Mesenchymal stem cell (in vitro differentiated cells and primary cell): ENCODE data around the gene SNTG2.

ENCODE experiments used
- DNase-seq: peaks from one replicate; pipeline ENCODE4 v3.0.0-alpha.2; 2013
- H2AFZ ChIP-seq: one replicate; pipeline ENCODE4 v1.6.1; 2013; ENCODE audit warnings: low read depth, mild to moderate bottlenecking, control low read depth, inconsistent platforms, low read length, moderate library complexity
- H2AK5ac ChIP-seq: 2 replicates; pipeline ENCODE4 v1.6.1; 2013; ENCODE audit warnings: low read length, moderate library complexity, mild to moderate bottlenecking, inconsistent platforms; ENCODE audit not compliant: severe bottlenecking
- H2BK120ac ChIP-seq: one replicate; pipeline ENCODE4 v1.6.1; 2013; ENCODE audit warnings: low read depth, mild to moderate bottlenecking, inconsistent platforms, low read length, moderate library complexity
- H2BK12ac ChIP-seq, 2 experiments: one replicate each; pipeline ENCODE4 v1.6.1; 2013; ENCODE audit warnings: inconsistent platforms in 2 of 2, low read length in 2 of 2, mild to moderate bottlenecking in 2 of 2, moderate library complexity in 2 of 2, control low read depth in 1 of 2
- H2BK15ac ChIP-seq: one replicate; pipeline ENCODE4 v1.6.1; 2013; ENCODE audit warnings: mild to moderate bottlenecking, low read depth, inconsistent platforms; ENCODE audit not compliant: poor library complexity, severe bottlenecking
- H2BK5ac ChIP-seq: 2 replicates; pipeline ENCODE4 v1.6.1; 2013; ENCODE audit warnings: low read depth, mild to moderate bottlenecking, low read length, control low read depth, inconsistent platforms; ENCODE audit not compliant: poor library complexity, severe bottlenecking
- H3K14ac ChIP-seq, 2 experiments: one replicate each; pipeline ENCODE4 v1.6.1; 2013; ENCODE audit warnings: inconsistent platforms in 2 of 2, low read length in 2 of 2, control low read depth in 1 of 2, mild to moderate bottlenecking in 1 of 2, moderate library complexity in 1 of 2
- H3K18ac ChIP-seq, 2 experiments: one replicate each; pipeline ENCODE4 v1.6.1; 2013; ENCODE audit warnings: inconsistent platforms in 2 of 2, low read length in 2 of 2, control low read depth in 1 of 2, low read depth in 1 of 2, mild to moderate bottlenecking in 1 of 2
- H3K23ac ChIP-seq, 2 experiments: one replicate each; pipeline ENCODE4 v1.6.1; 2013; ENCODE audit warnings: inconsistent platforms in 2 of 2, low read length in 2 of 2, mild to moderate bottlenecking in 2 of 2, moderate library complexity in 2 of 2, control low read depth in 1 of 2
- H3K27ac ChIP-seq: 2 replicates; pipeline ENCODE4 v1.5.1; 2013; ENCODE audit warnings: mild to moderate bottlenecking, moderate library complexity, low read length, control low read depth, inconsistent platforms; ENCODE audit not compliant: poor library complexity, severe bottlenecking
- H3K27me3 ChIP-seq, 2 experiments: 2 replicates each; pipeline versions ENCODE4 v1.6.1 to v1.7.0; 2013; ENCODE audit warnings: low read length in 2 of 2, mild to moderate bottlenecking in 2 of 2, moderate library complexity in 2 of 2, control low read depth in 1 of 2, inconsistent platforms in 1 of 2; ENCODE audit not compliant: control insufficient read depth in 1 of 2, insufficient read depth in 1 of 2
- H3K36me3 ChIP-seq, 2 experiments: 2 replicates each; pipeline versions ENCODE4 v1.6.1 to v1.7.0; 2013; ENCODE audit warnings: low read length in 2 of 2, control low read depth in 1 of 2, inconsistent platforms in 1 of 2, low read depth in 1 of 2, mild to moderate bottlenecking in 1 of 2; ENCODE audit not compliant: insufficient read depth in 2 of 2, control insufficient read depth in 1 of 2
- H3K4ac ChIP-seq, 2 experiments: one replicate each; pipeline ENCODE4 v1.6.1; 2013; ENCODE audit warnings: inconsistent platforms in 2 of 2, low read length in 2 of 2, mild to moderate bottlenecking in 2 of 2, moderate library complexity in 2 of 2, control low read depth in 1 of 2, low read depth in 1 of 2
- H3K4me1 ChIP-seq: 2 replicates; pipeline ENCODE4 v1.6.1; 2013; ENCODE audit warnings: low read depth, low read length, control low read depth; ENCODE audit not compliant: control insufficient read depth, insufficient read depth
- H3K4me2 ChIP-seq: 2 replicates; pipeline ENCODE4 v1.6.1; 2013; ENCODE audit warnings: low read length, mild to moderate bottlenecking, inconsistent platforms; ENCODE audit not compliant: poor library complexity, severe bottlenecking
- H3K4me3 ChIP-seq, 2 experiments: 2 replicates each; pipeline versions ENCODE4 v1.5.1 to v1.7.0; 2013; ENCODE audit warnings: low read length in 2 of 2, mild to moderate bottlenecking in 2 of 2, control low read depth in 1 of 2, low read depth in 1 of 2; ENCODE audit not compliant: insufficient read depth in 1 of 2
- H3K79me1 ChIP-seq: replicated peaks from 2 replicates; pipeline ENCODE4 v1.6.1; 2013; ENCODE audit warnings: mild to moderate bottlenecking, control low read depth, low read length, inconsistent platforms; ENCODE audit not compliant: poor library complexity, severe bottlenecking
- H3K9ac ChIP-seq: 2 replicates; pipeline ENCODE4 v1.7.0; 2013; ENCODE audit warnings: mild to moderate bottlenecking, low read length, moderate library complexity
- H3K9me3 ChIP-seq: 2 replicates; pipeline ENCODE4 v1.7.0; 2013; ENCODE audit warnings: mild to moderate bottlenecking, low read length; ENCODE audit not compliant: control insufficient read depth
- H4K8ac ChIP-seq: one replicate; pipeline ENCODE4 v1.6.1; 2013; ENCODE audit warnings: inconsistent platforms, mild to moderate bottlenecking, low read length, moderate library complexity
- H4K91ac ChIP-seq: one replicate; pipeline ENCODE4 v1.6.1; 2013; ENCODE audit warnings: mild to moderate bottlenecking, low read length, inconsistent platforms
- WGBS: methylation state at CpG from one replicate; pipeline ENCODE4 v1.1.7; 2013; ENCODE audit warnings: mixed read lengths; 5-methylcytosine and 5-hydroxymethylcytosine counted together

The SNTG2 gene

DNA sequence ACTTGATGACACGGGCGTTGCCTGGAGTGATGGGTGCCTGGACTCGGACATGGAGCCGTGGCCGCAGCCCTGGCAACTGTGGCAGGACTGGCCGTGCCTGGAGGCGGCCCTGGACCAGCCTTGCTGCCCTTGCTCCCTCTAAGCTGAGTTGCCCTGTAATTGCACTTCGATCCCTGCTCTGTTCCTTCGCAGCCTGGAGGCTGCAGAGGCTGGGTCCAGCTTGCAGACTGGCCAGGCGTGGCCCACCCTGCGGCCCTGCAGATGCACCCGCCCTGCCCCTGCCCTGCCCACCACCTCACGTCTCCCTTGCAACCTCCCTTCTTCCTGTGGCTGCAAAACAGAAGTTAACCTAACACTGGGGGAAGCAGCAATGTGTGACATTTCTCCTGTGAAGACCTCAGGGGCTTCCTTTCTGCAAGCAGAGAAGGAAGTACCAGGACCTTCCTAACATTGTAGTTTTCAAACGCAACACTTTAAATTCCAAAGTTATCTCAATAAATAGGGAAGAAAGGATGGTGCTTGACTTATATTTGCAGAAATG is 288.0 kb downstream of the SNTG2 start:
- Histone ChIP-seq H2BK12ac (no peak overlapping the region), H3K36me3 (no peaks in the 10 kb centered on the region), H3K27ac (no peak overlapping the region), H2AFZ (no peak overlapping the region), H4K8ac (no peak overlapping the region), H3K4me2 (no peak overlapping the region), H4K91ac (no peak overlapping the region), H3K18ac (no peak overlapping the region), H3K4ac (no peak overlapping the region), H3K4me1 (peaks cover 29% of the 10 kb centered on the region), H3K9ac (no peak overlapping the region), H3K9me3 (no peaks in the 10 kb centered on the region), H3K14ac (no peak overlapping the region), H3K79me1 (no peaks in the 10 kb centered on the region), H2BK120ac (no peak overlapping the region), H2AK5ac (no peak overlapping the region), H3K4me3 (no peak overlapping the region), H2BK15ac (no peak overlapping the region), H3K27me3 (peaks cover 0 to 15% of the 10 kb centered on the region in 2 experiments), H2BK5ac (no peak overlapping the region), H3K23ac (no peak overlapping the region)
- 70% methylated on average over 13 of the region's 14 CpGs for WGBS
- DNase-seq: no peak

DNA sequence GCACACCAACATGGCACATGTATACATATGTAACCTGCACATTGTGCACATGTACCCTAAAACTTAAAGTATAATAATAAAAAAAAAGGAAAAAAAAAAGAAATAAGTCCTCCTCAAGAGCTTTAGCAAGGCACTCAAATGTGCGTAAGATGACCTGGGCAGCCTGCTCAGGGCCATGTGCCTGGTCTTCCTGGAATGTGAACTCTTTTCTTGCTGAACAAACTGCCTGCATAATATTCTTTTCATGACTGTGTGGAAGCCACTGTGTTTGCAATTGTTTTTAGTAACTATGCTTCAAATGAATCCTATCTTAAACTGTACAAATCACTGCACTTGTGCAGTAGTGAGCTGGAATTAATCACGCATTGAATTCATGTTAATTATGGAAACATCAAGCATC is 294.5 kb downstream of the SNTG2 start:
- Histone ChIP-seq H3K14ac (no peak overlapping the region), H2BK15ac (no peak overlapping the region), H2BK12ac (no peak overlapping the region), H3K36me3 (no peaks in the 10 kb centered on the region), H2AFZ (no peak overlapping the region), H3K4ac (no peak overlapping the region), H3K4me2 (no peak overlapping the region), H2BK5ac (no peak overlapping the region), H3K79me1 (no peaks in the 10 kb centered on the region), H2BK120ac (no peak overlapping the region), H3K23ac (no peak overlapping the region), H3K4me1 (no peaks in the 10 kb centered on the region), H4K91ac (no peak overlapping the region), H4K8ac (no peak overlapping the region), H2AK5ac (no peak overlapping the region), H3K9me3 (no peaks in the 10 kb centered on the region), H3K18ac (no peak overlapping the region), H3K27ac (no peak overlapping the region), H3K9ac (no peak overlapping the region), H3K4me3 (no peak overlapping the region), H3K27me3 (peaks cover 0 to 22% of the 10 kb centered on the region in 2 experiments)
- DNase-seq: no peak
- 87% methylated on average over 2 of the region's 2 CpGs for WGBS

DNA sequence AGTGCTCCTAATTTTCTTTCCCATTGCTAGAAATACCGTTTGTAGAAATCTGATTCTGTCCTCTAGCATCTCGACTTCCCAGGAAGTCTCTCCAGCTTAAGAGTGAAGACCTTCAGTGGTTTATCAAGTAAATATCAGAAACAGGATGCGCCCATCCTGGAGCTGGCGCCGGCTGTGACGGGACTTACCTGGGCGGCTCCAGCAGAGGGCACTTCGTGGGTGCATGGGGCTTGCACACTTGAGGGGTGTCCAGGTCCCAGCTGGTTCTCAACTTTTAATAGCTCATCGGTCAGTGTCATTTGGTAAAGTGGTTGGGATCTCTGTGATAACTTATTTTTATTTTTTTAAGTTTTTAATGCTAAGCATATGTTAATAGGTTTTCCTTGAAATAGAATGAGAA is 295.6 kb downstream of the SNTG2 start:
- Histone ChIP-seq H2AFZ (no peak overlapping the region), H2BK12ac (no peak overlapping the region), H3K14ac (no peak overlapping the region), H3K4me1 (no peaks in the 10 kb centered on the region), H3K9me3 (no peaks in the 10 kb centered on the region), H3K23ac (no peak overlapping the region), H3K4me3 (no peak overlapping the region), H2BK5ac (no peak overlapping the region), H3K27ac (no peak overlapping the region), H3K36me3 (no peaks in the 10 kb centered on the region), H3K18ac (no peak overlapping the region), H3K4ac (no peak overlapping the region), H3K9ac (no peak overlapping the region), H4K8ac (no peak overlapping the region), H2BK15ac (no peak overlapping the region), H4K91ac (no peak overlapping the region), H2AK5ac (no peak overlapping the region), H3K79me1 (no peaks in the 10 kb centered on the region), H3K27me3 (peaks cover 0 to 18% of the 10 kb centered on the region in 2 experiments), H3K4me2 (no peak overlapping the region), H2BK120ac (no peak overlapping the region)
- 73% methylated on average over 8 of the region's 9 CpGs for WGBS
- no peak for DNase-seq

DNA sequence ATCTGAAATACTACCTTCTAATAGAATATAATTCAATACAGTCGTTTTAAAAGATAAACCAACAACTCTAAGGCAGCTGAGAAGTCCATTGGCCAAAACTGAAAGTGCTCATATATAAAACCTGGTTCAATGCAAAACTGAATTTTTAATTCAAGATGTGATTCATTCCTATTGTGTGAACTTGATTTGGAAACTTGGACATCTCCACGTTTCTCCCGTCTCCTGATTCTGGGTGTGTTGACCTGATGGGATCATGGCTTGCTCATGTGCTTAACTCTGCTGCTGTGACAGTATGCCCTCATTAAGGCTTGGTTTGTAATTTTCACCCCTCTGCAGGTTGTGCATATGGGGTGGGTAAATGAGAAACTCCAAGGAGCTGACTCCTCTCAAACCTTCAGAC is 296.3 kb downstream of the SNTG2 start:
- Histone ChIP-seq H3K9me3 (no peaks in the 10 kb centered on the region), H4K8ac (no peak overlapping the region), H2AK5ac (no peak overlapping the region), H3K4me1 (no peaks in the 10 kb centered on the region), H3K18ac (no peak overlapping the region), H2BK15ac (no peak overlapping the region), H3K79me1 (no peaks in the 10 kb centered on the region), H3K27me3 (peaks cover 0 to 15% of the 10 kb centered on the region in 2 experiments), H3K23ac (no peak overlapping the region), H2BK120ac (no peak overlapping the region), H2BK12ac (no peak overlapping the region), H3K4me2 (no peak overlapping the region), H3K4me3 (no peak overlapping the region), H2BK5ac (no peak overlapping the region), H3K27ac (no peak overlapping the region), H3K9ac (no peak overlapping the region), H2AFZ (no peak overlapping the region), H3K4ac (no peak overlapping the region), H3K36me3 (peaks cover 0 to 4% of the 10 kb centered on the region in 2 experiments), H3K14ac (no peak overlapping the region), H4K91ac (no peak overlapping the region)
- WGBS: 80% methylated on average over 3 of the region's 3 CpGs
- DNase-seq: no peak
